Activated T-cell treated with anti-CD3 and anti-CD28 coated beads for 1 hour (primary cell): Measurements from ENCODE around the gene CFL1.
A peak's percentile ranks its signal among the peaks of the same experiment; 100 is the strongest.
"Not testable (repeated sequence)": the region's sequence is repeated elsewhere in the genome, so short reads cannot be mapped to it uniquely, and the experiment has no call there.

Experiments
- DNase-seq: peaks from one replicate; pipeline ENCODE4 v3.0.0-alpha.2; 2020; ENCODE audit warnings: low read depth

Gene CFL1

GRCh38 chr11:65856689-65857499 is 1.1 kb downstream of the CFL1 start:
- DNase-seq = peak; percentile 76

- DNase-seq = no peak
Measured at GRCh38 chr11:65855927-65856363, 2.0 kb downstream of the CFL1 start.

DNA sequence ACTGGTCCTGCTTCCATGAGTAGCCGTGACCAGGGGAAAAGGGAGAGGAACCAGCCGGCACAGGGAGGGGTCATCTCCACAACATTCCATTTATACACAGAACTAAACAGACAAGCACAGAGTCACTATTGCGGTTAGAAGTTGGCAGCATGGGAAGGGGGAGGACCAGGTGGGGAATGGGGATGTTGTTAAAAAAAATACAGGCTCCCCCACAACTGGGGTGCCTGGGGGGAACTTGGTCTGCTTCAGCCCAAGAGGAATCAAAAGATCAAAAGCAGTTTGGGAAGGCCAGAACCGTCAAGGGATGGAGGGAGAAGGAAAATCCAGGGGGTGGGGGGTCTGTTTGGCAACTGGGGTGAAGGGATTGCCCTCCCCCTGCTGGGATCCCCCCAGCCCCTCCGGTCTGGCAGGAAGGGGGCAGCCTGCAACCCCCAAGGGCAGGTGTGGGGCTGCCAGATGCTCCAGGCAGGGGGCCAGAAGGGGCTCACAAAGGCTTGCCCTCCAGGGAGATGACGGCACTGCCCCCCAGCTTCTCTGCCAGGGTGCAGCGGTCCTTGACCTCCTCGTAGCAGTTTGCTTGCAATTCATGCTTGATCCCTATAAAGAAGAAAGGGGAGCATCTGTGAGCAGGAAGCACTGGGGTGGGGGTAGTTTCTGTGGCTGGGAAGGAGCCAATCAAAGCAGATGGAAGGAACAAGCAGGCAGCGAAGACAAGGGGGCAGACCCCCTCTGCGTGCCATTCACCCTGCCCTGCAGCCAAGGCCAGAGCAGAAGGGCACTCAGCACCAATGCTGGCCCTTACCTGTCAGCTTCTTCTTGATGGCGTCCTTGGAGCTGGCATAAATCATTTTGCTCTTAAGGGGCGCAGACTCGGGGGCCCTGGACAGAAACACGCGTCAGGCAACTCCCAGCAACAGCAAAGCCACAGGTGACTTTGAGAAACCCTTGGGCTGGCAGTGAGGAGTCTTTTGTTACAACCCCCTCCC is 2.8 kb downstream of the CFL1 start:
- DNase-seq = no peak

DNA sequence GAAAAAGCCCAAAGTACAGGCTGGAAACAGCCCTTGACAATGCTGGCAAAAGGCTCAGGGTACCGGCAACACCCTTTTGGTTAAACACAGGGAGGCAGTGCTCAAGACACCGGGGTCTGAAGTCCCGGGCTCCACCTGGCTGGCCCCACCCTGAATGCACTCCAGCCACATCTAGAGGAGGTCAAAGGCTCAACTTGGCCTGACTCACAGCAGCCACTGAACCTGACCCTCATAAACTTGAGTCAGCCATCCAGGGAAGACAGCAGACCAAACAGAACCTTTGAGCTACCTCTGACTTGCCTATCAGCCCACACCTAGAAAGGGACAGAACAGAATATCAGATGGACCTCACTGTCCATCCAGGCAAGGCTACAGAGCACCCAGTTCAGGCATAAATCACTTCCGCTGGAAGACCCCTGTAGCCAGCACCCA is 3.8 kb downstream of the CFL1 start:
- no peak for DNase-seq

GRCh38 chr11:65853246-65853979 is 4.6 kb downstream of the CFL1 start:
- no peak for DNase-seq

- DNase-seq = no peak
Measured at GRCh38 chr11:65852508-65853245, 5.3 kb downstream of the CFL1 start.

DNA sequence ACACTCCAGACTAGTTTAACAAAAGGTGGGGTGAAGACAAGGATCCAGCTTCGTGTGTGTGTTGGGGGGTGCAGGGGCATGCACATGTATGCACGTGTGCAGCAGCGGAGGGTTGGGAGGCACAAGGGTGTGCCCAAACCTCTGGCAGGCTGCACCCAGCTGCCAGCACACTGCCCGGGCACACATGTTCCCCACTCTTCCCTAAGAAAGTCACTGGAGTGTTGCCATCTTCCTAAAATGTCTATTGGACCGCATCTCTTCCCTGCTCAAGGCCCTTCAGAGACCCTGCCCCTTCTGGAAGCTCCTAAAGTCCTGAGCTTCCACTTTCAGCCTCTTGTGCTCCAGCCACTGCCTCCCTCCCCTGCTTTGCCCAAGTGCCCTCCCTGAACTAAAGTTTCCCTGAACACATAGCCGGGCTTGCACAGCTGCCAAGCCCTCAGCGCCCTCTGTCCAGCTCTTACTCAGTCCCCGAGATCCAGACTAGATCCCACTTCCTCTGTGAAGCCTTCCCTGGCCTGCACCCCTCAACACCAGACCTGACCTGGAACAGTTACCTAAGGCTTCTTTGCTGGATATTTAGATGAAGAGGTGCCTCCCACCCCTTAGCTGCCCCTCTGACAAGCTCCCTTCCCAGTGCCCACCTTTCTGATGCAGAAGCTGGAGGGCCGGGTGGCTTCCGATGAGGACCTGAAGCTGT is 6.0 kb downstream of the CFL1 start:
- no peak for DNase-seq

- DNase-seq = no peak
Measured at GRCh38 chr11:65851083-65851579, 6.8 kb downstream of the CFL1 start.

GRCh38 chr11:65850217-65851082 is 7.5 kb downstream of the CFL1 start:
- no peak for DNase-seq

DNA sequence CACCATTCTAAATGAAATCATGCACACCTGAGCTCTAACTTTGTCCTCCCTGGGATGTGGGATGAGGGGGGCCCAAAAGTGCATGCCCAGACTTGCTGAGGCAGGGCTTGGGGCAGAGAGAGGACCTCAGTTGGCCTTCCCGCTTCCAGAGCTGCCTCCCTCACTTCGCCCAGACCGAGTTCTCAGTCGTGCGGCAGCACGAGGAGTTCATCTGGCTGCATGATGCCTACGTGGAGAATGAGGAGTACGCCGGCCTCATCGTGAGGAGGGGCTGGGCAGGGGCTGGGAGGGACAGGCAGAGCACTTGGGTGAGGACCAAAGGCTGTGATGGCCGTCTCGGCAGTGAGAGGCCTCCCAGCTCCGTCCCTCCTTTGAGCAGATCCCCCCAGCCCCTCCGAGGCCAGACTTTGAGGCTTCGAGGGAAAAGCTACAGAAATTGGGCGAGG is 8.2 kb downstream of the CFL1 start:
- no peak for DNase-seq

- no peak for DNase-seq
Measured at GRCh38 chr11:65849366-65849765, 8.6 kb downstream of the CFL1 start.

DNA sequence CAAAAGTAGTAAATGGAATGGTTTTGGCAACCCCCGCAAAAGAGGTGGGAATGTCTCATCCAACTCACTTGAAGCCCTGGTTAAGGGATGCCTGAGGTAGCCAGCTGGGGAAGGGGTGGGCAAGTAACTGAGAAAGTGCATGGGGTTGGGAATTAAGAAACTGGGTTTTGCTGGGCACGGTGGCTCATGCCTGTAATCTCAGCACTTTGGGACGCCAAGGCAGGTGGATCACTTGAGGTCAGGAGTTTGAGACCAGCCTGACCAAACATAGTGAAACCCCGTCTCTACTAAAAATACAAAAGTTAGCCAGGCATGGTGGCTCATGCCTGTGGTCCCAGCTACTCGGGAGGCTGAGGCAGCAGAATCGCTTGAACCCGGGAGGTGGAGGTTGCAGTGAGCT is 9.3 kb downstream of the CFL1 start:
- DNase-seq = not testable (repeated sequence)

- no peak for DNase-seq
Measured at GRCh38 chr11:65847746-65848145, 10.2 kb downstream of the CFL1 start.

DNA sequence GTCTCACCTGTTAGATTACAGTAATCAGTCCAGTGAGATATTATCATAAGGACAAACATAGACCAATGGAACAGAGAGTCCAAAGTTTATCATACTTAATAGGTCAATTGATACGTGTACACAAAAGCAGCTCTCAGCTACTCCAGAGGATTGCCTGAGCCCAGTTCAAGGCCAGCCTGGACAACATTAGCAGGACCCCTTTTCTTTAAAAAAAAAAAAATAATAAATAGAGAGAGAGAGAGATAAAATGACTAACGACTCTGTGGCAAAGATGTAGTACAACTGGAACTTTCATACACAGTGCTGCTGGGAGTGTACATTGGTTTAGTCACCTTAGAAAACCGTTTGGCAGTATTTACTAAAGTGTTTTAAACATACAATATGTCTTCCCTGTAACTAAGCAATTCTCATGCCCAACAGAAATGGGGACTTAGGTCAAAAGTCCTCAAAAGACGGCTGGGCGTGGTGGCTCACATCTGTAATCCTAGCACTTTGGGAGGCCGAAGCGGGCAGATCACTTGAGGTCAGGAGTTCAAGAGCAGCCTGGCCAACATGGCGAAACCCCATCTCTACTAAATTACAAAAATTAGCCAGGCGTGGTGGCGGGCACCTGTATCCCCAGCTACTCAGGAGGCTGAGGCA is 13.6 kb downstream of the CFL1 start:
- no peak for DNase-seq

DNA sequence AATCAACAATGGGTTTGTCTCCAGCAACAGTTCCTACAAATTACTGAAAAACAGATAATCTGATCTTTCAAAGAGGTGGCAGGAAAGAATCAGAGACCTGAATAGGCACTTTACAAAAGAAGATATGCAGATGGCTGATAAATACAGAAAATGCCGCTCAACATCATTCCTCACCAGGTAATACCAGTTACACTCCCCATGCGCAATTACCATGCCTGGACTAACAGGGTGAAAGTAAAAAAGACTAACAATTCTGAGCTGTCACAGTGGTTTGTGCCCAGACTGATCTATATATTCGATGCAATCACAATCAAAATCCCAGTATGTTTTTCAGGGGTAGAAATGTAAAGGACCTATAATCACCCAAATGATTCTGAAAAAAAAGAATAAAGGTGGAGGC is 14.2 kb downstream of the CFL1 start:
- no peak for DNase-seq

DNA sequence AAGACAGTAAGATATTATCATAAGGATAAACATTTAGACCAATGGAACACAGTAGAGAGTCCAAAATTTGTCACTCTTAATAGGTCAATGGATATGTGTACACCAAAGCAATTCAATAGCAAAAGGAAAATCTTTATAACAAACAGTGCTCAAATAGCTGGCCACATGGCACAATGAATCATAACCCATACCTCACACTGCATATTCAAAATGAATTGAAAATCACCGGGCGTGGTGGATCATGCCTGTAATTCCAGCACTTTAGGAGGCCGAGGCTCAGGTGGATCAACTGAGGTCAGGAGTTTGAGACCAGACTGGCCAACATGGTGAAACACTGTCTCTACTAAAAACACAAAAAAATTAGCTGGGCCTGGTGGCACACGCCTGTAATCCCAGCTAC is 15.8 kb downstream of the CFL1 start:
- no peak for DNase-seq

DNA sequence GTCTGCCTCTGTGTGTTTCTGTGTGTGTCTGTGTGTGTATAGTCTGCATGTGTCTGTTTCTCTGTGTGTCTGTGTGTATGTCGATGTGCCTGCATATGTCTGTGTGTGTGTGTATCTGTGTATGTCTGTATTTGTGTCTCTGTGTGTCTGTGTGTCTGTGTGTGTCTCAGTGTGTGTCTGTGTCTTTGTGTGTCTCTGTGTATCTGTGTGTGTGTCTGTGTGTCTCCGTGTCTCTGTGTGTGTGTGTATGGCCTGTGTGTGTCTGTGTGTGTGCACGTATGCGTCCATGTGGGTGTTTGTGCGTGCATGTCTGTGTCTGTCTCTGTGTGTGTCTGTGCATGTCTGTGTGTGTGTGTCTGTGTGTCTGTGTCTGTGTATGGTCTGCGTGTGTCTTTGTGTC is 23.8 kb downstream of the CFL1 start:
- no peak for DNase-seq

DNA sequence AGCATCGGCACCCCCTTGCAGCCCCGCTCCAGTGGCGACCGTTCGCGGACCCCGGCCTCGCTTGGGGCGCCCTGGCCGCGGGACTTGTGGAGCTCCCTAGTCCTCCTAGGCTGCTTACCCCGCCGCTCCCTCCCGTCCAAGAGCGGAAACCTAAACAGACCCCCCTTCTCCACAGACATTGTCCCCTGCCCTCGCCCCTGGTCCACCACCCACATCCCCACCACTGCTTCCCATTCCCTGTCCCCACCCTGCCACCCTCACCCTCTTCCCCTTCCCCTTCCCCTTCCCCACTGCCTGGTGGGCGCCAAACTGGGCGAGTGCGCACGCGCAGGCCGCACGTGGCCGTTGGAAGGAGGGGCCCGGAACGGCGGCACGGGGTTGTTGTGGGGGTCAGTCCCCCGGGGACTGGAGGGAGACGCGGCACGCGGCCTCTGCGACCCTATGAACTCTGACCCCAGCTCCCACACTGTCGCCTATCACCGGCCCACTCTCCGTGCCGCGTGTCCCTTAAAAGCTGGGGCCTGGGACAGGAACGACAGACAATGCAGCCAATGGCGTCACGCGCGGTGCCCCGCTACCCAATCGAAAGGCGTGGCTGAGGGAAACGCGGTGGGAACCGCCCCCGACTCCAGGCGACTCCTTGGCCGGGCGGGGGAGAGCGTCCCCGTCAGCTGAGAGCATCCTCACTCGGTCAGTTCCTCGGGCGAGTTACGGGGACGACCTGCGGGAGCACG is 24.5 kb downstream of the CFL1 start, which contains the start of gene SNX32:
Gene SNX32 (plus strand): TSS at position 667 of the 734 bp plus-strand sequence. CDS start 103 bp downstream, outside the sequence.
- DNase-seq = peak; percentile 93
